Calu3 (cell line): Measurements from ENCODE around the gene COQ10A. TPM values are rescaled to one million over a fixed set of nuclear protein-coding genes. Genes with fewer than 3 reads are reported as not detected.

Experiments
- BruUV-seq: library from RNA; stranded (reverse); fragments of 400-500 nt; replicated peaks from 2 replicates; lab custom pipeline; 2021; lab: Mats Ljungman, UMichigan
- CTCF ChIA-PET: fragments of 300-600 bp; sonication (Branson Sonifier 250); formaldehyde crosslinking; loops from one replicate; lab custom pipeline; 2022; ENCODE audit warnings: antibody characterized with exemption; lab: Charles Lee
- DNase-seq: peaks from one replicate; pipeline ENCODE4 v3.0.0; 2022
- H3K27ac Mint-ChIP-seq: one replicate; pipeline ENCODE4 v1.8.0; 2022; ENCODE audit warnings: mixed read lengths; ENCODE audit not compliant: unreplicated experiment
- H3K27me3 Mint-ChIP-seq: one replicate; pipeline ENCODE4 v1.8.0; 2022; ENCODE audit warnings: mixed read lengths; ENCODE audit not compliant: unreplicated experiment
- H3K36me3 Mint-ChIP-seq: one replicate; pipeline ENCODE4 v1.8.0; 2022; ENCODE audit warnings: mild to moderate bottlenecking, moderate library complexity, mixed read lengths; ENCODE audit not compliant: insufficient read depth, unreplicated experiment
- H3K4me1 Mint-ChIP-seq: one replicate; pipeline ENCODE4 v1.8.0; 2022; ENCODE audit warnings: mild to moderate bottlenecking, low read depth, mixed read lengths; ENCODE audit not compliant: unreplicated experiment
- H3K4me3 Mint-ChIP-seq: one replicate; pipeline ENCODE4 v1.8.0; 2022; ENCODE audit warnings: mild to moderate bottlenecking, low read depth, moderate library complexity, mixed read lengths; ENCODE audit not compliant: unreplicated experiment
- H3K9me3 Mint-ChIP-seq: one replicate; pipeline ENCODE4 v1.8.0; 2022; ENCODE audit warnings: low read depth, mixed read lengths; ENCODE audit not compliant: unreplicated experiment
- intact Hi-C: fragments of 100-400 bp; cut with micrococcal nuclease; formaldehyde crosslinking; loops from one replicate; pipeline ENCODE4 v1.10.0; 2022; ENCODE audit not compliant: unreplicated experiment
- total RNA-seq: library from RNA; stranded (reverse); gene quantifications from 2 replicates; pipeline ENCODE4 v1.2.3, GENCODE V29; 2022
- TF ChIP-seq, protein P1 (sequence below): fragments of 200-600 bp; IDR thresholded peaks from one replicate; pipeline ENCODE4 v1.8.0; 2022; ENCODE audit warnings: antibody characterized with exemption; ENCODE audit not compliant: unreplicated experiment

COQ10A gene
- total RNA-seq, 1 experiment from 2014 or later, result 11.4 TPM

GRCh38 chr12:56244494-56244893, 22.2 kb upstream of the COQ10A start:
- BruUV-seq, result no TSS peak
- Mint-ChIP-seq H3K36me3 (peaks cover 38% of the 10 kb centered on the region), H3K4me1 (no peaks in the 10 kb centered on the region), H3K27me3 (no peaks in the 10 kb centered on the region), H3K4me3 (no peak overlapping the region), H3K9me3 (no peaks in the 10 kb centered on the region), H3K27ac (no peak overlapping the region)
- no peak for DNase-seq
- TF ChIP-seq, protein P1, sequence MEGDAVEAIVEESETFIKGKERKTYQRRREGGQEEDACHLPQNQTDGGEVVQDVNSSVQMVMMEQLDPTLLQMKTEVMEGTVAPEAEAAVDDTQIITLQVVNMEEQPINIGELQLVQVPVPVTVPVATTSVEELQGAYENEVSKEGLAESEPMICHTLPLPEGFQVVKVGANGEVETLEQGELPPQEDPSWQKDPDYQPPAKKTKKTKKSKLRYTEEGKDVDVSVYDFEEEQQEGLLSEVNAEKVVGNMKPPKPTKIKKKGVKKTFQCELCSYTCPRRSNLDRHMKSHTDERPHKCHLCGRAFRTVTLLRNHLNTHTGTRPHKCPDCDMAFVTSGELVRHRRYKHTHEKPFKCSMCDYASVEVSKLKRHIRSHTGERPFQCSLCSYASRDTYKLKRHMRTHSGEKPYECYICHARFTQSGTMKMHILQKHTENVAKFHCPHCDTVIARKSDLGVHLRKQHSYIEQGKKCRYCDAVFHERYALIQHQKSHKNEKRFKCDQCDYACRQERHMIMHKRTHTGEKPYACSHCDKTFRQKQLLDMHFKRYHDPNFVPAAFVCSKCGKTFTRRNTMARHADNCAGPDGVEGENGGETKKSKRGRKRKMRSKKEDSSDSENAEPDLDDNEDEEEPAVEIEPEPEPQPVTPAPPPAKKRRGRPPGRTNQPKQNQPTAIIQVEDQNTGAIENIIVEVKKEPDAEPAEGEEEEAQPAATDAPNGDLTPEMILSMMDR, result no peak
- intact Hi-C loops, result no loop called here
- CTCF ChIA-PET, result no interaction called here

GRCh38 chr12:56247923-56248322, 18.8 kb upstream of the COQ10A start:
- Mint-ChIP-seq H3K4me3 (no peak overlapping the region), H3K4me1 (no peaks in the 10 kb centered on the region), H3K27ac (no peak overlapping the region), H3K9me3 (no peaks in the 10 kb centered on the region), H3K27me3 (no peaks in the 10 kb centered on the region), H3K36me3 (peaks cover 30% of the 10 kb centered on the region)
- BruUV-seq, result no TSS peak
- intact Hi-C loops, result no loop called here
- CTCF ChIA-PET, result interaction anchor here (1.0 kb wide), 1 partner anchor 26 kb away, joined by 3 read pairs; the partner anchor contains the start of gene RNF41
- TF ChIP-seq, protein P1, result no peak
- DNase-seq, result no peak

GRCh38 chr12:56248711-56249110, 18.0 kb upstream of the COQ10A start:
- peaks cover 38% of the 10 kb centered on the region for H3K36me3 Mint-ChIP-seq
- BruUV-seq, result no TSS peak
- no peaks in the 10 kb centered on the region for H3K27me3 Mint-ChIP-seq
- H3K27ac Mint-ChIP-seq, result no peak overlapping the region
- H3K4me1 Mint-ChIP-seq, result no peaks in the 10 kb centered on the region
- TF ChIP-seq, protein P1, result no peak
- H3K9me3 Mint-ChIP-seq, result no peaks in the 10 kb centered on the region
- intact Hi-C loops, result no loop called here
- no peak for DNase-seq
- CTCF ChIA-PET, result interaction anchor here (1.0 kb wide), 1 partner anchor 9 kb away, joined by 4 read pairs; the partner anchor contains the start of gene ANKRD52
- H3K4me3 Mint-ChIP-seq, result no peak overlapping the region

DNA sequence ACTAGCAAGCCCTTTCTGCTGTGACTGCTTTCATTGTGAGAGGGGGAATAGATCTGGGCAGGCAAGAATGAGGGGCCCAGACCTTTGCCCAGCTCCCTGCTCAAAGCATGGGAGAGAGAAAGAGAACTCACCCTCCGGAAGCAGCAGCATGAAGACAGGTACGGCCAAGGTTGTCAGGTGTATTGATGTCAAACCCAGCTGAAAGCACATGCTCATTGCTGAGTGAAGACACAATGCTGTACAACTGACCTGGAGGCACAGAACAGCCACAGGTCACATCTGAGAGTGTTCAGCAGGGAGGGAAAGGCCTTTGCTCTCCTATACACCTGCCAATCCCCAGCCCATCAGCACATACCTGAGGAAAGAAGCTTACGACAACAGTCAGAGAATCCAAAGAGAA, 14.1 kb upstream of the COQ10A start:
- Mint-ChIP-seq H3K27me3 (no peaks in the 10 kb centered on the region), H3K4me1 (no peaks in the 10 kb centered on the region), H3K27ac (no peak overlapping the region), H3K9me3 (no peaks in the 10 kb centered on the region), H3K36me3 (peaks cover 50% of the 10 kb centered on the region), H3K4me3 (no peak overlapping the region)
- DNase-seq, result no peak
- TF ChIP-seq, protein P1, result no peak
- intact Hi-C loops, result no loop called here
- CTCF ChIA-PET, result interaction anchor here (0.5 to 1.2 kb wide), 2 partner anchors 14 to 63 kb away, joined by 3 read pairs; partner anchors contain the start of gene COQ10A
- no TSS peak for BruUV-seq
